ENCODE measurements around the gene KRT33B.

KRT33B gene

DNA sequence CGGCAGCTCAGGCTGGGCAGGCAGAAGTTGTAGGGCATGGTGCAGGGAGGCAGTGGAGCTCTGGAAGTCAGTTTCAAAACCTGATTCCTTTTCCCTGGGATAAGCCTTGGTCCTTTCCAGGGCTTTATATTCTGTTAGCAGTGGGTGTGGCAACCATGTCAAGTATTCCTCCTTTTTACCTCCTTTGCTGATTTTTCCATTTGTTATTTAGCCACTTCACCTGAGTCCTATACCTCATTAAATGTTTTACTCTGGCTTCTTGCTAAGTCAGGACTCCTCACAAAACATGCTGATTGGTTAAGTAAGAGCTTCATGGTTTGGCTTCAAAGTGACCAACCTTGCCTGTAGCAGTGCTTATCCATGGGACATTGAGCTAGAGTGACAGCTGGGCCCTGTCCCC, at the start of gene KRT33B:
Gene KRT33B, minus strand, starts transcription at position 101 of the 400 bp plus-strand sequence. Its CDS starts 63 bp downstream, at position 38.
- H3K4me1 ChIP-seq (ENCODE audit: control insufficient read depth, insufficient read depth, low read length, unreplicated experiment): peaks cover 4% of the 10 kb centered on the region
- H3K27ac ChIP-seq (ENCODE audit: low read depth, low read length): no peak within 1 kb of the TSS
- no peak within 1 kb of the TSS for H2AFZ ChIP-seq (ENCODE audit: low read length, unreplicated experiment)
- H3K79me2 ChIP-seq (ENCODE audit: control insufficient read depth, insufficient read depth, low read length, unreplicated experiment): no peaks in the 10 kb centered on the region
- H3K27me3 ChIP-seq (ENCODE audit: insufficient read depth, low read length): no peaks in the 10 kb centered on the region
- H3K36me3 ChIP-seq (ENCODE audit: insufficient read depth, low read length): peaks cover 2% of the 10 kb centered on the region; the same call in 1 of the 2 replicates
- no peak within 1 kb of the TSS for H3K4me3 ChIP-seq (ENCODE audit: low read depth, low read length)

DNA sequence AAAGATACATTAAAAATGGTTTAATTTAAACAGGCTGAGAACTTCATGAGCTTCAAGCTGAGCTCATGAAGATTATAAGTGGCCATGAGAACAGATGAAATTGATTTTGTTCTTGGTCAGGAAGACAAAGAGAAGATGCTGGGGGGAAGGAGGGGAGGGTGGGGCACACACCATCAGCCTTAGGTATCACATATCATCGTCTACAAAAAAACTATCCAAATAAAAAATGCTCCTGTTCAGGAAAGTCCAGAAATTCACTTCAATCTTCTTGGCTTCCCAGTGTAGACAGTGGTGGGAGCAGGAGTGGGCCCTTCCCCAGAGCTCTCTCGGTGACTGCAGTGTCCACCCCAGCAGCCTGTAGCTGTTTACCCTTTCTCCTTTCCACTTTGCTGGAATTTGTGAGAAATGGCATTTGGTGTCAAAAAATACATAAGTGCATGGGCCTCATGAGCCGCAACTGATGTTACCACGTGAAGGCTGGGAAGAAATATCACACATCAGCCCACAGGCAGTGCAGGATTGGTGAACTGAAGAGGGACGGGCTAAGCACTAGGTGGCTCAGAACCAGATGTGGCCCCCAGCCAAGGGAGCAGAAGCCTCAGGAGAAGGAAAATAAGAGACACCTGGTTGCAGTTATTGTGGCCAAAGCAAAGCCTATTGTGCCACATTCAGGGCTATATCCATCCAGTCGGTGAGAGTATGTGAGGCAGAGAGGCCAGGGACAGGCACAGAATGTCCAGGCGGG, 48.7 kb upstream of the KRT33B start:
- no peak overlapping the region for H2AFZ ChIP-seq (ENCODE audit: low read length, unreplicated experiment)
- no peak overlapping the region for H3K4me3 ChIP-seq (ENCODE audit: low read depth, low read length)
- no peak overlapping the region for H3K27ac ChIP-seq (ENCODE audit: low read depth, low read length)
- H3K79me2 ChIP-seq (ENCODE audit: control insufficient read depth, insufficient read depth, low read length, unreplicated experiment): no peaks in the 10 kb centered on the region
- no peaks in the 10 kb centered on the region for H3K36me3 ChIP-seq (ENCODE audit: insufficient read depth, low read length)
- peaks cover 42% of the 10 kb centered on the region for H3K4me1 ChIP-seq (ENCODE audit: control insufficient read depth, insufficient read depth, low read length, unreplicated experiment)
- no peaks in the 10 kb centered on the region for H3K27me3 ChIP-seq (ENCODE audit: insufficient read depth, low read length)

DNA sequence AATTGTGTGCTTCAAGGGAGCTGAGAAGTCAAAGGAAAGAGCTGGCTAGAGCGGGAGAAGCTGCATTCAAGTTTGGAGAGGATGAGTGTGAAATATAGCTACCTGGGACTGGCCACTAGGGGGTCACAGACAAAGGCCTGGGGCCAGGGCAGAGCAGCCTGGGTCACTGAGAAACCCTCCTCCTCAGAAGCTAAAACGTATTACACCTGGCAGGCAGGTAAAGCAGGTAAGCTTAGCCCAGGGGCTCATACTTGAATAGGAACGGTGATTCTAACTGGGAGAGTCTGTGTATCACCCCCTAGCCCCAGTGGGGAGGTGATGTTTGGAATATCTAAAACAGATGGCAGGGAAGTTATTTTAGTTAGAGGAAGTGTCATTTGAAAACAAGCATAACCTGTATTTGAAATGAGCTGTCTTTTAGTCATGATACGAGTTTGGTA, 48.0 kb upstream of the KRT33B start:
- no peaks in the 10 kb centered on the region for H3K27me3 ChIP-seq (ENCODE audit: insufficient read depth, low read length)
- no peak overlapping the region for H3K4me3 ChIP-seq (ENCODE audit: low read depth, low read length)
- H3K27ac ChIP-seq (ENCODE audit: low read depth, low read length): no peak overlapping the region
- H3K4me1 ChIP-seq (ENCODE audit: control insufficient read depth, insufficient read depth, low read length, unreplicated experiment): peaks cover 42% of the 10 kb centered on the region
- no peaks in the 10 kb centered on the region for H3K36me3 ChIP-seq (ENCODE audit: insufficient read depth, low read length)
- no peak overlapping the region for H2AFZ ChIP-seq (ENCODE audit: low read length, unreplicated experiment)
- no peaks in the 10 kb centered on the region for H3K79me2 ChIP-seq (ENCODE audit: control insufficient read depth, insufficient read depth, low read length, unreplicated experiment)

DNA sequence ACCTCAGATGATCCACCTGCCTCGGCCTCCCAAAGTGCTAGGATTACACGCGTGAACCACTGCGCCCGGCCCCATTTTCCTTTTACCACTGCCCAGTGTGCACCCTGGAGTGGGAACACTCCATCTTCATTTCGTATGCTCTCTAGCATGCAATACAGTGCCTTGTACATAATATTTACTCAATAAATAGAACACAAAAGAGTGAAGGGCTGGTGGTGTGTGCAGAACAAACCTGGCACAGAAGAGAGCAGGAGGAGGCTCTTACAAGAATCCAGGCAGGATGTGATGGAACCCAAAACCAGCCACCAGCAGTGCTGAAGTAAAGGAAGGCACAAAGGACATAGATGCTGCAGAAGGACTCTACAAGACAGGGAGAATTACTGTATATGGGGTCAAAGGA, 47.5 kb upstream of the KRT33B start:
- no peaks in the 10 kb centered on the region for H3K27me3 ChIP-seq (ENCODE audit: insufficient read depth, low read length)
- H3K27ac ChIP-seq (ENCODE audit: low read depth, low read length): no peak overlapping the region
- H3K79me2 ChIP-seq (ENCODE audit: control insufficient read depth, insufficient read depth, low read length, unreplicated experiment): no peaks in the 10 kb centered on the region
- no peak overlapping the region for H3K4me3 ChIP-seq (ENCODE audit: low read depth, low read length)
- no peak overlapping the region for H2AFZ ChIP-seq (ENCODE audit: low read length, unreplicated experiment)
- H3K4me1 ChIP-seq (ENCODE audit: control insufficient read depth, insufficient read depth, low read length, unreplicated experiment): peaks cover 42% of the 10 kb centered on the region
- H3K36me3 ChIP-seq (ENCODE audit: insufficient read depth, low read length): no peaks in the 10 kb centered on the region

DNA sequence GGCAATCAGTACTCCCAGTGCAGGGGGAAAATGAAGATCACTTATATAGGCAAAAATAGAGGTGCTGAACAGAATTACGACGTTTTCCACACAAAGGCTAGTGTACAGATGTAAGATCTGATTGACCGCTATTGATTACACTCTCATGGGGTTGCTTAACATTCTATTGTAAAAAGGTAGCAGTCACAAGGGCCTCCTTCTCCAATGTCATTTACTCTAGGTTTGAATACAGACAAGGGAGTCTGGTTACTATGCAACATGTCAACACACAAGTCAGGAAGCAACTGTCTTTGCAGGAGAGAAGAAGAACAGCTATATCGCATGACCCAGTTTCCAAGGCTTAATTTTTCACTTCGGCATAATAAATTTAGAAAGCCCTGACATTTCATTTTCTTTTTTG, 46.9 kb upstream of the KRT33B start:
- H2AFZ ChIP-seq (ENCODE audit: low read length, unreplicated experiment): no peak overlapping the region
- no peaks in the 10 kb centered on the region for H3K27me3 ChIP-seq (ENCODE audit: insufficient read depth, low read length)
- H3K27ac ChIP-seq (ENCODE audit: low read depth, low read length): no peak overlapping the region

DNA sequence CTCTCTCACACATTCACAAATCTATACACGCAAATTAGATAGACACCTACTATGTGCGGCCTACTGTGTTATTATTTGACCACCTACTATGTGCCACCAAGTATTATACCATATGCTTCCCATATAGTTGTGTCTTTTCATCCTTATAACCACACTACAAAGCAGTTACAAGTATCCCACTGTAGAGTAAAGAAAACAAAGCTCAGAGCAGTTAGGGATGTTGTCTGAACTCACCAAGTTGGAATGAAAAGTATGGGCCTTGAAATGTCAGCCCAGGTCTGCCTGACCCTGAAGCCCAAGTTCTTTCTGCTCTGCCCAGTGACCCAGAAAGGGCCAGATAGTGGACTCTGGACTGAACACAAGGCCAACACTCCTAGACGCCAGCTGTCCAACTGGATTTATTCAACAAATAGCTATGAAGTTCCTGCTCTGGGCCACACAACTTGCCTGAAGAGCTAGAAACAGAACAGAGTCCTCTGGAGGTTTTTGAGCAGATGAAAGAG, 46.3 kb upstream of the KRT33B start:
- H3K27ac ChIP-seq (ENCODE audit: low read depth, low read length): no peak overlapping the region
- H3K27me3 ChIP-seq (ENCODE audit: insufficient read depth, low read length): no peaks in the 10 kb centered on the region
- H2AFZ ChIP-seq (ENCODE audit: low read length, unreplicated experiment): peak overlapping the region; percentile 63
- H3K4me1 ChIP-seq (ENCODE audit: control insufficient read depth, insufficient read depth, low read length, unreplicated experiment): peaks cover 37% of the 10 kb centered on the region
- no peaks in the 10 kb centered on the region for H3K79me2 ChIP-seq (ENCODE audit: control insufficient read depth, insufficient read depth, low read length, unreplicated experiment)
- no peak overlapping the region for H3K4me3 ChIP-seq (ENCODE audit: low read depth, low read length)
- no peaks in the 10 kb centered on the region for H3K36me3 ChIP-seq (ENCODE audit: insufficient read depth, low read length)

More for the DNA sequence above, 46.9 kb upstream of the KRT33B start:
- H3K36me3 ChIP-seq (ENCODE audit: insufficient read depth, low read length): no peaks in the 10 kb centered on the region
- H3K4me1 ChIP-seq (ENCODE audit: control insufficient read depth, insufficient read depth, low read length, unreplicated experiment): peaks cover 42% of the 10 kb centered on the region
- H3K79me2 ChIP-seq (ENCODE audit: control insufficient read depth, insufficient read depth, low read length, unreplicated experiment): no peaks in the 10 kb centered on the region
- H3K4me3 ChIP-seq (ENCODE audit: low read depth, low read length): no peak overlapping the region

DNA sequence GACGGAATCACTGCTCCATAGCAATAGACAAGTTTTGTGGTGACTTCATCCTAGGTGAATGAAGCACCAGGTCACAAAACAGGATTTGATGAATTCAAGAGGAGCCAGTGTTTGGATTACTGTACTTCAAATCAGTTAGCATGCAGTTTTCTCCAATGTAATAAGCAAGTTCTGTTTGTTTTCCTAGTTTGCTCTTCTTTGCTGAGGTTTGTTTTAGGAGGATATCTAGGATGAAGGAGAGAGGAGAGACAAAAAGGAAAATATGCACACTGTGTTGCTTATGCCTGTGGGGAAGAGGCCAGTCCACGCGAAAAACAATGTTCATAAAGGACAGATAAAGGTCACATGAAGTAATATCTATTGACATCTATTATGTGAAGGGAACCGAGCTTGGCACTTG, 45.8 kb upstream of the KRT33B start:
- Histone ChIP-seq H3K4me3 (ENCODE audit: low read depth, low read length) (no peak overlapping the region), H3K27me3 (ENCODE audit: insufficient read depth, low read length) (no peaks in the 10 kb centered on the region), H3K36me3 (ENCODE audit: insufficient read depth, low read length) (no peaks in the 10 kb centered on the region), H2AFZ (ENCODE audit: low read length, unreplicated experiment) (no peak overlapping the region), H3K4me1 (ENCODE audit: control insufficient read depth, insufficient read depth, low read length, unreplicated experiment) (peaks cover 32% of the 10 kb centered on the region), H3K79me2 (ENCODE audit: control insufficient read depth, insufficient read depth, low read length, unreplicated experiment) (no peaks in the 10 kb centered on the region), H3K27ac (ENCODE audit: low read depth, low read length) (no peak overlapping the region)

DNA sequence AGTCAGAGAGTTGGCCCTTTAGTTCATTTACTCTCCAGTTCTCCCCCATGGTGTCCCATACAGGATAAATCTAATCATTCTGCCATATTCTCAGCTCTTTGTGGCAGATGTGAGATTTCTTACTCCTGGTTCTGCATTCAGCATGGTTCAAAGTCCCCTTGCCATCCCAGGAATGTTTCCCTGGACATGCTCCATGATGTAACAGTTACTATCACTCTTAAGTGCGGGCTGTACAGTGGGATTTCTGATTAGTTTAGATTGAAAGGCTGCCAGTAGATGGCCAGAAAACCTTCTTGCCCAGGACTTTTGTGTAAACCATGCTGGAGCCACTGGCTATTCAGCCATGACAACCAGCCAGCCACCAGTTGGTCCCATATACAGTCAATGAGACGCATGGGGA, 44.4 kb upstream of the KRT33B start:
- Histone ChIP-seq H3K27ac (ENCODE audit: low read depth, low read length) (no peak overlapping the region), H3K27me3 (ENCODE audit: insufficient read depth, low read length) (no peaks in the 10 kb centered on the region), H3K79me2 (ENCODE audit: control insufficient read depth, insufficient read depth, low read length, unreplicated experiment) (no peaks in the 10 kb centered on the region), H3K4me1 (ENCODE audit: control insufficient read depth, insufficient read depth, low read length, unreplicated experiment) (peaks cover 21% of the 10 kb centered on the region), H3K36me3 (ENCODE audit: insufficient read depth, low read length) (no peaks in the 10 kb centered on the region), H3K4me3 (ENCODE audit: low read depth, low read length) (no peak overlapping the region), H2AFZ (ENCODE audit: low read length, unreplicated experiment) (no peak overlapping the region)

DNA sequence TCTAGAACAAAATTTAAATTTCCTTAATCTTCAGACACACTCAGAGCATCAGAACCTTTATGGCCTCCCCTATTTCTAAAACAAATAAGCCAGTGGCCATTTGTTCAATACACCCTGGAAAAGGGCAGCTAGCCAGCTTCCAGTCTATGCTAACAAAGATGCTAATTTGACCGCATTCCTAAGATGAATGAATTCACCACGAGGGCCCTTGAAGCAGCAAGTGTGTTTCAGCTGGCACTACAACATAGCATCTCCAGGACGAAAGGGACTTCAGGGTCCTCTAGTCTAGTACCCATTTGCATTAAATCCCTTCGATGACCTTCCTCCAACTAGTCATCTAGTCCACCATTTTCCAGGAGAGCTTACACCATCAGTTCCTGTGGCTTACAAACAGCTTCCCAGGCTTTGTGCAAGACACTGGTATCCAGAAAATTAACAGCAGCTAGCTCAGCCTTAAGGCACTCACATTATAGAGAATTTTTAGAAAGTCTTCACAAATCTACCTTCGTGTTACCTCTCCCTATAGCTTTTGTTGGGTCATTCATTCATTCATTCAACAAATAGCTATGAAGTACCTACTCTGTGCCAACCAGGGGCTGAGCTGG, 43.8 kb upstream of the KRT33B start:
- H3K4me3 ChIP-seq (ENCODE audit: low read depth, low read length): no peak overlapping the region
- no peaks in the 10 kb centered on the region for H3K79me2 ChIP-seq (ENCODE audit: control insufficient read depth, insufficient read depth, low read length, unreplicated experiment)
- H2AFZ ChIP-seq (ENCODE audit: low read length, unreplicated experiment): no peak overlapping the region
- no peaks in the 10 kb centered on the region for H3K27me3 ChIP-seq (ENCODE audit: insufficient read depth, low read length)
- peaks cover 21% of the 10 kb centered on the region for H3K4me1 ChIP-seq (ENCODE audit: control insufficient read depth, insufficient read depth, low read length, unreplicated experiment)
- H3K27ac ChIP-seq (ENCODE audit: low read depth, low read length): no peak overlapping the region
- no peaks in the 10 kb centered on the region for H3K36me3 ChIP-seq (ENCODE audit: insufficient read depth, low read length)

DNA sequence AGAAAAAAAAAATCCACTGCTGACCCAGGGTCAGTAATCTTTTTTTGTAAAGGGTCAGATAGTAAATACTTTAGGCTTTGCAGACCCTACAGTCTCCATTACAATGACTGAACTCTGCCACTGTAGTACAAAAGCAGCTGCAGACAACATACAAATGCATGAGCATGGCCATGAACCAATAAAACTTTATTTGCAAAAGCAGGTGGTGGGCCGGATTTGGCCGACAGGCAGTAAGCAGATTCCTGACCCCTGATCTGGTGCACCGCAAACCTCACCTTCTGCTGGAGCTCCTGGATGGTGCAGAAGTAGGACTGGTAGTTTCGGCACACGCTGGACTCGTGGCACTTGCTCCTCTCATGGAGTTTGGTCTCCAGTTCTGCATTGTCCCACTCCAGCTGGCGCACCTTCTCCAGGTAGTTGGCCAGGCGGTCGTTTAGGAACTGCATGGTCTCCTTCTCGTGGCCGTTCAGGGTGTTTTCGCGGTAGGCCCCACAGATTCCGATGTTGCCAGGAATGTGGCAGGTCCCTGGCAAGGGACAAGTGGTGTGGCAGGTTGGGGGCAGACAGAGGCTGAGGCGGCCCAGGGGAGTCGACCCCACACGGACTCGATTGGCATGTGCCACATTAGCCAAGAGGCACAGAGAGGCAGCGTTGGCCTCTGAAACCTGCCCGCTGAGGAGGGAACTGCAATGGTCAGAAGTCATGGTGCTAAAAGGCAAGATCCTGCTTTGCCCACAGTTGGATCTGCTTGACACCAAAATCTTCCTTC, 41.6 kb upstream of the KRT33B start:
- H3K4me1 ChIP-seq (ENCODE audit: control insufficient read depth, insufficient read depth, low read length, unreplicated experiment): peaks cover 10% of the 10 kb centered on the region
- no peaks in the 10 kb centered on the region for H3K36me3 ChIP-seq (ENCODE audit: insufficient read depth, low read length)
- H3K4me3 ChIP-seq (ENCODE audit: low read depth, low read length): no peak overlapping the region
- no peak overlapping the region for H3K27ac ChIP-seq (ENCODE audit: low read depth, low read length)
- no peak overlapping the region for H2AFZ ChIP-seq (ENCODE audit: low read length, unreplicated experiment)
- H3K79me2 ChIP-seq (ENCODE audit: control insufficient read depth, insufficient read depth, low read length, unreplicated experiment): no peaks in the 10 kb centered on the region
- H3K27me3 ChIP-seq (ENCODE audit: insufficient read depth, low read length): no peaks in the 10 kb centered on the region

All from ACC112 (cell line).